Mononuclear cell (primary cell): ENCODE measurements around the gene BANK1. TPM values are rescaled to one million over a fixed set of nuclear protein-coding genes. Genes with fewer than 3 reads are reported as not detected.

Experiments
- H3K27me3 ChIP-seq: 2 replicates; pipeline ENCODE4 v1.6.0; 2011; ENCODE audit warnings: low read length, control low read depth; ENCODE audit not compliant: insufficient read depth
- H3K4me1 ChIP-seq: 2 replicates; pipeline ENCODE4 v1.5.1; 2011; ENCODE audit warnings: mild to moderate bottlenecking, low read length, control low read depth; ENCODE audit not compliant: insufficient read depth
- H3K4me3 ChIP-seq: 2 replicates; pipeline ENCODE4 v1.5.1; 2011; ENCODE audit warnings: mild to moderate bottlenecking, low read length, moderate library complexity
- H3K9me3 ChIP-seq: 2 replicates; pipeline ENCODE4 v1.5.1; 2011; ENCODE audit warnings: low read depth, mild to moderate bottlenecking, control low read depth, low read length
- total RNA-seq: library from RNA; depleted of rRNA; stranded (reverse); fragments of >200 nt; gene quantifications from one replicate; pipeline ENCODE4 v1.2.3, GENCODE V29; 2012

Gene BANK1, protein sequence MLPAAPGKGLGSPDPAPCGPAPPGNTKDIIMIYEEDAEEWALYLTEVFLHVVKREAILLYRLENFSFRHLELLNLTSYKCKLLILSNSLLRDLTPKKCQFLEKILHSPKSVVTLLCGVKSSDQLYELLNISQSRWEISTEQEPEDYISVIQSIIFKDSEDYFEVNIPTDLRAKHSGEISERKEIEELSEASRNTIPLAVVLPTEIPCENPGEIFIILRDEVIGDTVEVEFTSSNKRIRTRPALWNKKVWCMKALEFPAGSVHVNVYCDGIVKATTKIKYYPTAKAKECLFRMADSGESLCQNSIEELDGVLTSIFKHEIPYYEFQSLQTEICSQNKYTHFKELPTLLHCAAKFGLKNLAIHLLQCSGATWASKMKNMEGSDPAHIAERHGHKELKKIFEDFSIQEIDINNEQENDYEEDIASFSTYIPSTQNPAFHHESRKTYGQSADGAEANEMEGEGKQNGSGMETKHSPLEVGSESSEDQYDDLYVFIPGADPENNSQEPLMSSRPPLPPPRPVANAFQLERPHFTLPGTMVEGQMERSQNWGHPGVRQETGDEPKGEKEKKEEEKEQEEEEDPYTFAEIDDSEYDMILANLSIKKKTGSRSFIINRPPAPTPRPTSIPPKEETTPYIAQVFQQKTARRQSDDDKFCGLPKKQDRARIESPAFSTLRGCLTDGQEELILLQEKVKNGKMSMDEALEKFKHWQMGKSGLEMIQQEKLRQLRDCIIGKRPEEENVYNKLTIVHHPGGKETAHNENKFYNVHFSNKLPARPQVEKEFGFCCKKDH
- total RNA-seq: 31.7 TPM

DNA sequence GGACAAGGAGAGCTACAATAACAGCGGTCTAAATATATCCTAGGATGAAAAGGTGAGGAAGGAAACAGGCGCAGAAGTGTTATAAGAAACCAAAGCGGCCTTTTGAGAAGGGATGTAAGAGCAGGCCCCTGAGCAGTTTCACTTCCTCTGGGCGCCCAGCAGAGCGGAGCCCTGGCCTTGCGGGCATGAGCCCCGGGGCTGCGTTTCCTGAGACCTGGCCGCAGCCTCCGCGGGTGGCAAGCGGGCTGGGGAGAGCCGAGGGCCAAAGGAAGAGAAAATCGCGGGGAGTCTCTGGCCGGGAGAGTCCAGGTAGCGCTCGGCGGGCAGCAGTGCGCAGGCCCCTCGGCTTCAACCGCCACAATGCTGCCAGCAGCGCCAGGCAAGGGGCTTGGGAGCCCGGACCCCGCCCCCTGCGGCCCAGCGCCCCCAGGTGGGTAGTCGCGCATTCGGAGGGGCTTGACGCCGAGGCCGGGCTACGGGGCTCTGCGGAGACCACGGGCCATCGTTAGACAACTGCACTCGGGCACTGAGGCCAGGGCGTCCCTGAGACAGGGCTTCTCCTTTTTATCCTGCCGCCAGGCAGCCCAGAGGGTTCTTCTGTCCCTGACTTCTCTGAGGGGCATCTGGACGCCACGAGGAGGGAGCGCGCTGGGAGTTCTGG, at the start of gene BANK1:
BANK1 (plus strand) TSS at position 210 of the 661 bp plus-strand sequence; CDS start at position 361, 151 bp downstream.
- no peaks in the 10 kb centered on the region for H3K27me3 ChIP-seq
- peak within 1 kb of the TSS; percentile 62 for H3K4me3 ChIP-seq
- peaks cover 10% of the 10 kb centered on the region for H3K4me1 ChIP-seq
- H3K9me3 ChIP-seq: no peaks in the 10 kb centered on the region

DNA sequence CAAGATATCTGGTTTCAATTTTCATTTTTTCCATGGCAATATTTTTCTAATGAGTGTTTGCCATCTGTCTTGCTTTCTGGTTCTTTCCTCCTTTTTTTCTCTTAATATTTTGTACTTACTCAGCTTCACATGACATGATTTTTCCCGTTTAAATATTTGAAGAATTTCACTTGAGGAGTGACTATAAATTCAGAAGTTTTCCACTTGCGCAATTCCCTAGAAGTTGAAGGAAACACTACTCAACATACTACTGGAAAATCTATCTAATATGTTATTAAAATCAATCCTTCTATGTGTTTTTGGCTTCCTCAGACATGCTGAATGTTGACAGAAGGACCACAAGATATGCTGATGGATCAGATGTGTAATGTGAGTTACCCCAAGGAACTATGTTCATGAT, 36.8 kb upstream of the BANK1 start:
- Histone ChIP-seq H3K9me3 (no peaks in the 10 kb centered on the region), H3K27me3 (no peaks in the 10 kb centered on the region), H3K4me1 (no peaks in the 10 kb centered on the region), H3K4me3 (no peak overlapping the region)

DNA sequence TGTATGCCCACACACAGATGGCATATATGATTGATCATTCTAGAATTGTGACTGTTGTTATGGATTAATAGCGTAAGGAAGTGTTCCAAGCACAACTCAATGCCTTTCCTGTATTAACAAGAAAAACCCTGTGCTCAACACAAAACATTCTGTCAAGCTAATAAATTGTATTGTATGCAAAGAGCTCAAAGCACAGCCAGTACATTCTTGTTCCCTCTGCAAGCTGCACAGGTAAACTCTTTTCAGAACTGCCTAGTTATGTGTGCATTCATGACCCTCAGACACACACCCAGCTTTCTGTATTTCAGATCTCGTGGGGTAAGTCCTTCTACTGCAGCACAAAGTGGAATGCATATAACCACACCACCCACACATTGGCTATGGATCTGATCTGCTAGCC, 34.3 kb upstream of the BANK1 start:
- H3K27me3 ChIP-seq: no peaks in the 10 kb centered on the region
- no peaks in the 10 kb centered on the region for H3K9me3 ChIP-seq
- H3K4me1 ChIP-seq: no peaks in the 10 kb centered on the region
- no peak overlapping the region for H3K4me3 ChIP-seq

DNA sequence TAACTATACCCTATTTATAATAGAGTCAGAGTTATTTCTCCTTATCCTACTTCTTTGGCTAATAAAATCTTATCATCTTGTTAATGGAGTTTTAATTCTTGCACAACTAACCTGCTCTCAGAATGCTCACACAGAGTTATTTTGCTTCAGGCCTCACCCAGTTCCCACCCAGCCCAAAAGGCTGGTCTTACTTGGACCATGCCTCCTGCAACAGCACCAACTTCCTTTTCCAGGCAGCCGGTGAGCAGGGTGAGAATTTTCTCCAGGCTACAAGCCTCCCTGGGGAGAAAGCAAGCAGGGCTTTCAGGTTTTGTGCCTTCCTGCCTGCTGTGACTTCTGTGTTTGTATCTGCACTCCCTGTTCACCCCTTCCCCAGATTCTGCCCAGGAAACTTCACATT, 29.1 kb upstream of the BANK1 start:
- no peaks in the 10 kb centered on the region for H3K4me1 ChIP-seq
- no peaks in the 10 kb centered on the region for H3K27me3 ChIP-seq
- no peaks in the 10 kb centered on the region for H3K9me3 ChIP-seq
- no peak overlapping the region for H3K4me3 ChIP-seq

DNA sequence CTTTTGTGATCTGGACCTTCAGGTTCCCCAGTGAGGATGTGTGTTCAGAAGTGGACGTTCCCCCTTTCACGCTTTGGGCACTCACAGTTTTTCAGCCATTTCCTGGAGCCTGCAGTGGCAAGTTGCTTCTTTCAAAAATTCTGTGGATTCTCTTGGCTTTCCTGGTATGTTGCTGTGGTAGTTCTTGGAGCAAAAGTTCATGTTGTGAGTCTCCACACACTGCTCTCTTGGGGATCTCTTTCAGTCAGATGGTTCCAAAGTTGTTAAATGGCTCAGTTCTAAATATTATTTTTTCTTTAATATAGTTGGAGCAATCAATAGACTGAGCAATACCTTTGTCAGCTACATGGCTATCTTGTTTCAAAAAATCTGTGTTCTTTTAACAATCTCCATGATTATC, 28.5 kb upstream of the BANK1 start:
- H3K4me1 ChIP-seq: no peaks in the 10 kb centered on the region
- no peaks in the 10 kb centered on the region for H3K27me3 ChIP-seq
- H3K4me3 ChIP-seq: no peak overlapping the region
- H3K9me3 ChIP-seq: no peaks in the 10 kb centered on the region

DNA sequence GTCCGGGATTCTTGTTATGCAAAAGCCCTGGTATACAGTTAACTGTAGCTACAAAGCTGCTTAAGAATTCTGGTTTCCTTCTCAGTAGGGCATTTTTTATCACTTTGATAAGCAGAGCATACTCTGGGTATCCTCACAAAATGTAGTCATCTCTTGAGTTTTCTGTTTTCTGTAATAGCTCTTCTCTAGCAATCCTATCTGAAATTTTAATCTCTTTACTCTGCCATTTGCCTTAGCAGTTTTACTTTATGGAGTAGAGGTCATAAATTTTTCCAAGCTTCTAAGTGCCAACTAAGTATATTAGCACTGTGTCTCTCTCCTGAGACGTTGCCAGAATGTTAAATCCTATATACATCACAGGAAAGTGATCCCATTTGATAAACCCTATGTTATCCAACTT, 28.0 kb upstream of the BANK1 start:
- no peaks in the 10 kb centered on the region for H3K27me3 ChIP-seq
- no peak overlapping the region for H3K4me3 ChIP-seq
- H3K4me1 ChIP-seq: no peaks in the 10 kb centered on the region
- H3K9me3 ChIP-seq: no peaks in the 10 kb centered on the region

DNA sequence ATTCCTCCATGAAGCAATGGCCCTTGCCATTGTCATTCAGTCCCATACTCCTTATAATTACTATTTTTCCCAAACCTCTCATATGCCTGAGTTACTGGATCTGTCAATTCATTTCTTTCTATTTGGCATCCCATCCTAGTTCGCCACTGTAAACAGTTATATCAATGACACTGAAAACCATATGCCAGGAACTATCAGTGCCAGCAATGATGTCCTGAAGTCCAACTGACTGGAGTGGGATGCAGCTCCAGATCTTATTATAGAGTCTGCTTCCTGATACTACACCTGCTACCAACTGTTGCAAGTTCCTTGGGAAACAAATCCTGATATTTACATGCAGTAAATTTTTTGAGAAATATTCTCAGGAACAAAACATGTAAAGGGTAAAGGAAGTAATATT, 27.0 kb upstream of the BANK1 start:
- Histone ChIP-seq H3K4me3 (no peak overlapping the region), H3K27me3 (no peaks in the 10 kb centered on the region), H3K4me1 (no peaks in the 10 kb centered on the region), H3K9me3 (no peaks in the 10 kb centered on the region)

DNA sequence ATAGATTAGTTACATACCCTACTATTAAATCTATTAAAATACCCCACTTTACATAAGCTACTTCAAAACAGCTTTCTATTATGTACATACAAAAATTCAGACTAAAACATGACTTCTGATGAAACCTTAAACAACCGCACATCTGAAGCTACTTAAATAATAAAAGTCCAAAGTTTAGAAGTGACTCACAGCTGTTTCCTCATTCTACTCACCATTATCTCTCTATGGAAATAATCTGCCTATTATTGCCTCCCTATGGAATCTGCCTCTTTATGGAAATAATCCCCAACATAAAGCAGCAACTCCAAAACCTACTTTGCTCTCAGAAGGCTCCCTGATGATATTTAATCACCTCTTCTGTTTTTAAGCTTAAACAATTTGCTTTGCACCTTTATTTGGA, 15.7 kb upstream of the BANK1 start:
- Histone ChIP-seq H3K4me1 (no peaks in the 10 kb centered on the region), H3K27me3 (no peaks in the 10 kb centered on the region), H3K9me3 (peaks cover 14% of the 10 kb centered on the region), H3K4me3 (no peak overlapping the region)

DNA sequence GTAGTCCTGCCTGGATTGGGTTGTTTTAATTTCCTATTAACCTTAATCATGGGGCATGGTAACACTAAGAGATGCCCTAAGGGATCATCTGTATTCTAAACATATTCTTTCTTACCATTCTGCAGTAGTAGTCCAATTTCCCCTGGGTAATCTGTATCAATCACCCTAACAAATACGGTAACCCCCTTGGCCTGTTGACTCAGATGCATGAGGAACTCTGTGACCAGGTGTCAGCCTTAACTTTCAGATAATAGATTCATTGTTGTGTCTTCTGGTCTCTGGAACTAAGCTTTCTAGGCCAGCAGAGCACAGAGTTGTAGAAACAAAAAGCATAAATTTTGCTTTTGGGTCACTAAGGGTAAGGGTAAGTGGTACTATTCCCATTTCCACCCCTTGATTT, 13.1 kb upstream of the BANK1 start:
- no peaks in the 10 kb centered on the region for H3K27me3 ChIP-seq
- H3K9me3 ChIP-seq: no peaks in the 10 kb centered on the region
- H3K4me3 ChIP-seq: no peak overlapping the region
- H3K4me1 ChIP-seq: no peaks in the 10 kb centered on the region

DNA sequence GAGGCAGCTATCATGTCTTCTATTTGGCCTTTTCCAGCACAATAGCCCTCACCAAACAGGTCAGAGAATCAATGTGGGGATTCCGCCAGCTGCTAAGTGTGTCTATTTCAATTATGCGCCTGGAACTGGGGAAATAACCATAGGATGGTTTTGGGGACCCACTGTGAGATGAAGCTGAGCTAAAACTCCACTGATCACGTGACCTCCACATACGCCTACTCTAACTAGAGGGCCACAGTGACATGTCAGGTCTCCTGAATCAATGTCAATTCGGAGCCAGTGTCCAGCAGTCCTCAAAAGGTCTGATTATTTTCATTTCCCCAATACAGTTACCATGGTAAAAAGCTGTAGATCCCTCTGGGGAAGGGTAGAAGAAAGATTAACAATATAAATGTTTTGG, 10.2 kb upstream of the BANK1 start:
- H3K4me1 ChIP-seq: no peaks in the 10 kb centered on the region
- H3K27me3 ChIP-seq: no peaks in the 10 kb centered on the region
- no peaks in the 10 kb centered on the region for H3K9me3 ChIP-seq
- no peak overlapping the region for H3K4me3 ChIP-seq

DNA sequence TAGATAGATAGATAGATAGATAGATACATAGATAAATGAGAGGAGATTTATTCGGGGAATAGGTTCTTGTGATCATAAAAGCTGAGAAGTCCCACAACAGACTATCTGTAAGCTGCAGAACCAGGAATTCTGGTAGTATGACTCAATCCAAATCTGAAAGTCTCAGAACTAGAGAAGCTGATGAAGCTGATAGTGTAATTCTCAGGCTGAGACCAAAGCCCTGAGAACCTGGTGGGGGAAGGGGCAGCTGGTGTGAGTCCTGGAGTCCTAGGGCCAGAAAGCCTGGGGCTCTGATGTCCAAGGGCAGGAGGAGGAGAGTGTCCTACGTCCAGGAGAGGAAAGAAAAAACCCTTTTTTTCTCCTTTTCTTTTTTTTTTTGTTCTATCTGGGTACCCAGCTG, 8.0 kb upstream of the BANK1 start:
- H3K4me3 ChIP-seq: no peak overlapping the region
- H3K9me3 ChIP-seq: no peaks in the 10 kb centered on the region
- H3K4me1 ChIP-seq: no peaks in the 10 kb centered on the region
- no peaks in the 10 kb centered on the region for H3K27me3 ChIP-seq

DNA sequence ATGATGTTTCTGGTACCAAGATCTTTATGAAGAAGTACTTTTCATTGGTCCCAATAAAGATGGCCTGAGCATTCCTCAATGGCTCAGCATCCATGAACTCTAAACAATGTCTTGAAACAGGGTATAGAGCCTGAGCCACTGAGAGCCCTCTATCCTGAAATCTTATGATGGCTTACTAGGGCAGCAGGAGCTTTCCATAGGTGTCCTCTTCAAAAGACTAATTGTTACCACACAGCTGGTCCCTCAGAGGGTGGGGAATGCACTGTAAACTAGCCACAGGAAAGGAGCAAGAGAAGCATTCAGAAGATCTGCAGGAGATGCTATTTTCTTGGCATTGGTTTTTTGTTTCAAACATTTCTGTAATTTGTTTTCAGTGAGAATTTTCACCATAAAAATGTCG, 5.6 kb upstream of the BANK1 start:
- Histone ChIP-seq H3K4me1 (no peaks in the 10 kb centered on the region), H3K9me3 (no peaks in the 10 kb centered on the region)

DNA sequence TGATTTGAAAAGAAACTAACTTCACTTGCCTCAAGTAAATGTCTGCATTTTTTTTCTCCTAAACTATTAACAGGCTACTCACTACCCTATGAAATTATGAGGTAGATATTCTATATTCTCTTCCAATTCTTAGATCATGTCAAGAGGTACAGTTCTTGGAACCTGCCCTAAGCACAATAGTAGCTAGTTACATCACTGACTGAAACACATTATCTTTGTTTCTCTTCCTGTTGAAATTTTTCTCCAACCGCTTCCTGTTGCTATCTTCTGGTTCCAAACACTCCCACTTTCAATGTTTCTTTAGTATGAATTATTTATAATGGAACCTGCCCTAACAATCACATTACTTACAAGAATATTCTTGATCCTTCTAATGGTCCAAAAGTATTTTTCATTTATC, 5.0 kb upstream of the BANK1 start:
- H3K4me3 ChIP-seq: no peak overlapping the region

More for the DNA sequence above, 5.6 kb upstream of the BANK1 start:
- H3K4me3 ChIP-seq: no peak overlapping the region
- no peaks in the 10 kb centered on the region for H3K27me3 ChIP-seq

DNA sequence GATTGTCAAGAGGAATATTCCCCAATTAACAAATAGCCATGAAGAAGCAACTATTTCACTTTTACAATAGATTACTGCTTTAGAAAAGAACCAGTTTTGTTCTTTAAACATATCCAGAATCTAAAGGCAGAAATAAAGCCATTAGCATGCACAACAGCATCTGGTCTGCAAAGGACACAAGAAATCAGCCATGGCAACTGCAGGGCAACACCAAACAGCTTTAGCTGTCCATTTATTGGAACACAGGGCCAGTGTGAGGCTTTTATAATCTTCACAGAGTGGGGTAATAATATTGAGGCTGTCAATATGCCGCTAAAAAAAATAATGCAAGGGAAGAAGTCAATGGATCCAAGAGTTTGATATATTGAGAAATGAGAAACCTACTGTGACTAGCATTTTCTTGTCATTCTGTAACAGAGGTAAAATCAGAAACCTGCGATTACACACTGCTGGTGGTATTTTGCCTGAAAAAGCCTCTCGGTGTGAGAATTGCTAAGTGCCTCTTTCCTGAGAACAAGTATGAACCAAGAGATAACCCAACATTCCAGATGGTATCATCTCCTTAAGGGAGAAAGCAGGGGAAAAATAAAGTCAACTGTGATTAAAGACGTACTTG, 2.7 kb upstream of the BANK1 start:
- H3K4me1 ChIP-seq: peaks cover 10% of the 10 kb centered on the region
- no peaks in the 10 kb centered on the region for H3K9me3 ChIP-seq
- H3K4me3 ChIP-seq: no peak overlapping the region
- no peaks in the 10 kb centered on the region for H3K27me3 ChIP-seq

More for the DNA sequence above, 5.0 kb upstream of the BANK1 start:
- H3K27me3 ChIP-seq: no peaks in the 10 kb centered on the region
- no peaks in the 10 kb centered on the region for H3K9me3 ChIP-seq
- peaks cover 3% of the 10 kb centered on the region for H3K4me1 ChIP-seq

DNA sequence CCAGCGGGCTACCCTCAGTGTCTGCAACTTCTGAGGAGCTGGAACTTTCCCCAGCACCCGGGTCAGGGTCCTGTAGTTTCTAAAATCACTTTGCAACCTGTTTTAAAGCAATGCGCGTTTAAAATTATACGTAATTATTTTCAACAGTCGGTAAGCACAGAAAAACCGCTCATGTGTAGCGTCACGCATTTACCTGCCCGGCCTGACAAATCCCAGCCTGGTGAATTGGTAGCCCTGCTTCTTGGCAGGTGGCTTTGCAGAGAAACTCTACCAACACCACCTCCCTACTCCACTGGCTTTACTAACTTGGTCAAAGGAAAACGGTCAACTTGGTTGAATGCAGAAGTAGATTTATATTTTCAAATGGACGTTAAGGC, 640 bp downstream of the BANK1 start:
- H3K27me3 ChIP-seq: no peaks in the 10 kb centered on the region
- H3K4me3 ChIP-seq: peak overlapping the region; percentile 62
- H3K4me1 ChIP-seq: peaks cover 10% of the 10 kb centered on the region
- no peaks in the 10 kb centered on the region for H3K9me3 ChIP-seq
